Measurements from ENCODE around the gene ARAP3.

DNA sequence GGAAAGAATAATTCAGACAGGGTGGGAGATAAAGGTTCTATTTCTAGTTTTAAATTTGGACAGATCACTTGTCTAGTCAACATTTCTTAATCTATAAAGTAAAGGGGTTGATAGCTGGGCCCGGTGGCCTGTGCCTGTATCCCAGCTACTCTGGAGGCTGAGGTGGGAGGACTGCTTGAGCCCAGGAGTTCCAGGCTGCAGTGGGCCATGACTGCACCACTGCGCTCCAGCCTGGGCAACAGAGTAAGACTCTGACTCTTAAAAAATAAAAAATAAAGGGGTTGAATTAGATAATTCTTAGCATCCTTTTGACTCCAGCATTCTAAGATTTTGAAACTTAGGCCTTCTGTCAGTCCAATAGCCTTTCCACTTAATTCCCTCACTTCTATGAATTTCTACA is 74.0 kb downstream of the ARAP3 start:
- TF ChIP-seq, protein P1, sequence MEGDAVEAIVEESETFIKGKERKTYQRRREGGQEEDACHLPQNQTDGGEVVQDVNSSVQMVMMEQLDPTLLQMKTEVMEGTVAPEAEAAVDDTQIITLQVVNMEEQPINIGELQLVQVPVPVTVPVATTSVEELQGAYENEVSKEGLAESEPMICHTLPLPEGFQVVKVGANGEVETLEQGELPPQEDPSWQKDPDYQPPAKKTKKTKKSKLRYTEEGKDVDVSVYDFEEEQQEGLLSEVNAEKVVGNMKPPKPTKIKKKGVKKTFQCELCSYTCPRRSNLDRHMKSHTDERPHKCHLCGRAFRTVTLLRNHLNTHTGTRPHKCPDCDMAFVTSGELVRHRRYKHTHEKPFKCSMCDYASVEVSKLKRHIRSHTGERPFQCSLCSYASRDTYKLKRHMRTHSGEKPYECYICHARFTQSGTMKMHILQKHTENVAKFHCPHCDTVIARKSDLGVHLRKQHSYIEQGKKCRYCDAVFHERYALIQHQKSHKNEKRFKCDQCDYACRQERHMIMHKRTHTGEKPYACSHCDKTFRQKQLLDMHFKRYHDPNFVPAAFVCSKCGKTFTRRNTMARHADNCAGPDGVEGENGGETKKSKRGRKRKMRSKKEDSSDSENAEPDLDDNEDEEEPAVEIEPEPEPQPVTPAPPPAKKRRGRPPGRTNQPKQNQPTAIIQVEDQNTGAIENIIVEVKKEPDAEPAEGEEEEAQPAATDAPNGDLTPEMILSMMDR (IDR thresholded peaks at IDR 0.05), result no peak
- TF ChIP-seq POLR2A (IDR thresholded peaks at IDR 0.05), result no peak

Data from testis (tissue), 2 donors.